H1 (cell line): ENCODE measurements around the gene POLG. TPM values are rescaled to one million over a fixed set of nuclear protein-coding genes. Genes with fewer than 3 reads are reported as not detected.

Source experiments
- CTCF ChIA-PET: fragments of 300-600 bp; sonication (Branson Sonifier 250); formaldehyde crosslinking; loops from one replicate; lab custom pipeline; 2021; ENCODE audit not compliant: partially characterized antibody; lab: Charles Lee
- POLR2A ChIA-PET: fragments of 300-600 bp; sonication (Branson Sonifier 250); formaldehyde crosslinking; loops from one replicate; lab custom pipeline; 2021; ENCODE audit warnings: inconsistent platforms; ENCODE audit not compliant: partially characterized antibody; lab: Charles Lee
- DNase-seq, 2 experiments: peaks; one replicate each; pipeline versions ENCODE4 v3.0.0 to v3.0.0-alpha.2; 2010 to 2022; ENCODE audit warnings: low spot score in 2 of 2, low read depth in 1 of 2, mixed read lengths in 1 of 2
- FAIRE-seq: peaks from 2 replicates; lab custom pipeline; 2011; peaks lifted over from hg19 to GRCh38; lab: Jason Lieb, UNC
- H2AFZ ChIP-seq: 2 replicates; pipeline ENCODE4 v1.8.1; 2012; ENCODE audit warnings: low read length, inconsistent platforms
- H2AK5ac ChIP-seq: 2 replicates; pipeline ENCODE4 v1.6.1; 2013; ENCODE audit warnings: low read depth, low read length
- H2BK120ac ChIP-seq: replicated peaks from 2 replicates; pipeline ENCODE3; 2013; ENCODE audit warnings: low read depth, low read length, inconsistent platforms
- H2BK12ac ChIP-seq: 2 replicates; pipeline ENCODE4 v1.6.1; 2013; ENCODE audit warnings: low read depth, low read length
- H2BK15ac ChIP-seq: 2 replicates; pipeline ENCODE4 v1.6.1; 2013; ENCODE audit warnings: low read length
- H2BK20ac ChIP-seq: 2 replicates; pipeline ENCODE4 v1.6.1; 2013; ENCODE audit warnings: low read length
- H2BK5ac ChIP-seq: 2 replicates; pipeline ENCODE4 v1.6.1; 2013; ENCODE audit warnings: low read depth, low read length
- H3K14ac ChIP-seq: 2 replicates; pipeline ENCODE4 v1.6.1; 2013; ENCODE audit warnings: inconsistent platforms; ENCODE audit not compliant: insufficient read length
- H3K18ac ChIP-seq: 2 replicates; pipeline ENCODE4 v1.6.1; 2013; ENCODE audit warnings: low read length; ENCODE audit errors: extremely low read depth
- H3K23ac ChIP-seq: 2 replicates; pipeline ENCODE4 v1.6.1; 2013; ENCODE audit warnings: inconsistent platforms; ENCODE audit not compliant: insufficient read length
- H3K23me2 ChIP-seq: 2 replicates; pipeline ENCODE4 v1.6.1; 2013; ENCODE audit warnings: low read depth, low read length
- H3K27ac ChIP-seq: 2 replicates; pipeline ENCODE4 v1.6.1; 2011; ENCODE audit warnings: low read depth, low read length, inconsistent platforms
- H3K27me3 ChIP-seq, 4 experiments: replicated peaks in 1 of 4; 1 replicate in 1 of 4; 2 replicates in 3 of 4; pipeline versions ENCODE4 v1.6.1 to v1.8.1; 2011 to 2013; ENCODE audit warnings: low read length in 3 of 4, mild to moderate bottlenecking in 3 of 4, inconsistent platforms in 2 of 4, mixed read lengths in 2 of 4, moderate library complexity in 1 of 4; ENCODE audit not compliant: control insufficient read depth in 3 of 4, insufficient read depth in 3 of 4; ENCODE audit errors: extremely low read depth in 1 of 4
- H3K36me3 ChIP-seq, 4 experiments: 2 replicates each; pipeline versions ENCODE4 v1.6.1 to v1.8.1; 2011 to 2013; ENCODE audit warnings: mild to moderate bottlenecking in 4 of 4, low read length in 3 of 4, moderate library complexity in 2 of 4, control low read depth in 1 of 4, inconsistent platforms in 1 of 4; ENCODE audit not compliant: insufficient read depth in 4 of 4, control insufficient read depth in 2 of 4
- H3K4ac ChIP-seq: replicated peaks from 2 replicates; pipeline ENCODE3; 2013; ENCODE audit warnings: low read length, low read depth, mixed read lengths, inconsistent platforms; ENCODE audit not compliant: insufficient read length
- H3K4me1 ChIP-seq, 4 experiments: replicated peaks in 1 of 4; 1 replicate in 1 of 4; 2 replicates in 3 of 4; pipeline versions ENCODE4 v1.6.1 to v1.8.1; 2011 to 2013; ENCODE audit warnings: low read length in 3 of 4, inconsistent platforms in 2 of 4, mixed read lengths in 1 of 4; ENCODE audit not compliant: insufficient read depth in 4 of 4, control insufficient read depth in 3 of 4
- H3K4me2 ChIP-seq, 2 experiments: 2 replicates each; pipeline versions ENCODE4 v1.6.1 to v1.8.1; 2011 to 2013; ENCODE audit warnings: low read depth in 2 of 2, low read length in 2 of 2, control low read depth in 1 of 2, inconsistent platforms in 1 of 2, mild to moderate bottlenecking in 1 of 2; ENCODE audit not compliant: insufficient read depth in 1 of 2
- H3K4me3 ChIP-seq, 4 experiments: fragments of 200-600, 300-600 bp in 1 of 4; sonication (generic), shearing (Covaris generic), sonication (Bioruptor Twin) in 1 of 4; 2 replicates each; pipeline versions ENCODE4 v1.5.1 to v1.8.1; 2011 to 2016; ENCODE audit warnings: low read length in 4 of 4, low read depth in 3 of 4, control low read depth in 2 of 4, inconsistent platforms in 2 of 4, mild to moderate bottlenecking in 2 of 4, mixed read lengths in 1 of 4, moderate library complexity in 1 of 4; ENCODE audit not compliant: insufficient read depth in 2 of 4; ENCODE audit errors: extremely low read depth in 1 of 4
- H3K56ac ChIP-seq: replicated peaks from 2 replicates; pipeline ENCODE3; 2013; ENCODE audit warnings: low read depth, mild to moderate bottlenecking, mixed read lengths, low read length, inconsistent platforms; ENCODE audit not compliant: insufficient read length
- H3K79me1 ChIP-seq: 2 replicates; pipeline ENCODE4 v1.6.1; 2013; ENCODE audit warnings: low read depth, low read length, control low read depth
- H3K79me2 ChIP-seq, 2 experiments: 2 replicates each; pipeline versions ENCODE4 v1.6.1 to v1.8.1; 2012 to 2013; ENCODE audit warnings: low read length in 2 of 2, mild to moderate bottlenecking in 2 of 2, inconsistent platforms in 1 of 2; ENCODE audit not compliant: insufficient read depth in 2 of 2, control insufficient read depth in 1 of 2
- H3K9ac ChIP-seq, 4 experiments: replicated peaks in 1 of 4; 1 replicate in 1 of 4; 2 replicates in 3 of 4; pipeline versions ENCODE4 v1.6.1 to v1.8.1; 2011 to 2013; ENCODE audit warnings: low read depth in 3 of 4, low read length in 3 of 4, control low read depth in 2 of 4, mild to moderate bottlenecking in 2 of 4, moderate library complexity in 2 of 4, inconsistent platforms in 1 of 4; ENCODE audit errors: extremely low read depth in 1 of 4
- H3K9me3 ChIP-seq, 2 experiments: 2 replicates each; pipeline versions ENCODE4 v1.6.1 to v1.8.1; 2012 to 2013; ENCODE audit warnings: mild to moderate bottlenecking in 2 of 2, moderate library complexity in 2 of 2, control low read depth in 1 of 2, inconsistent platforms in 1 of 2, low read depth in 1 of 2, low read length in 1 of 2, mixed read lengths in 1 of 2; ENCODE audit not compliant: insufficient read depth in 2 of 2
- H4K20me1 ChIP-seq, 2 experiments: replicated peaks in 1 of 2; 2 replicates each; pipeline versions ENCODE3 to v1.8.1; 2011 to 2013; ENCODE audit warnings: inconsistent platforms in 2 of 2, low read length in 2 of 2, mild to moderate bottlenecking in 1 of 2; ENCODE audit not compliant: insufficient read depth in 2 of 2, control insufficient read depth in 1 of 2
- H4K5ac ChIP-seq: 2 replicates; pipeline ENCODE4 v1.6.1; 2013; ENCODE audit warnings: low read length, low read depth, mixed read lengths, inconsistent platforms; ENCODE audit not compliant: insufficient read length
- H4K8ac ChIP-seq: 2 replicates; pipeline ENCODE4 v1.8.0; 2013; ENCODE audit warnings: mild to moderate bottlenecking, moderate library complexity, low read length, inconsistent platforms; ENCODE audit not compliant: insufficient read depth; ENCODE audit errors: extremely low read depth
- H4K91ac ChIP-seq: replicated peaks from 2 replicates; pipeline ENCODE3; 2013; ENCODE audit warnings: low read length, mixed read lengths, inconsistent platforms; ENCODE audit not compliant: insufficient read length
- ASH2L ChIP-seq: fragments of 200-600, 300-600 bp; sonication (generic); IDR thresholded peaks from one replicate; pipeline ENCODE4 v1.7.1; 2017; ENCODE audit warnings: low read length
- BRCA1 ChIP-seq: IDR thresholded peaks from 2 replicates; pipeline ENCODE4 v1.6.1; 2012; ENCODE audit warnings: low read depth, low read length, improper control_type of control experiment
- CBX5 ChIP-seq: fragments of 300-800, 300-1000 bp; sonication (generic); IDR thresholded peaks from 2 replicates; pipeline ENCODE4 v1.7.1; 2016; ENCODE audit warnings: antibody characterized with exemption, low read length, low read depth
- CBX8 ChIP-seq: fragments of 300-800, 300-1000 bp; sonication (generic); IDR thresholded peaks from 2 replicates; pipeline ENCODE4 v1.7.1; 2016; ENCODE audit warnings: low read depth, low read length, borderline replicate concordance
- CTBP2 ChIP-seq: IDR thresholded peaks from 2 replicates; pipeline ENCODE4 v1.7.0; 2011; ENCODE audit warnings: borderline replicate concordance, mild to moderate bottlenecking, moderate library complexity, mixed read lengths, low read length; ENCODE audit not compliant: insufficient read depth, insufficient read length
- EGR1 ChIP-seq: IDR thresholded peaks from 2 replicates; pipeline ENCODE4 v1.6.1; 2011; ENCODE audit warnings: low read depth, low read length, borderline replicate concordance
- KDM4A ChIP-seq: IDR thresholded peaks from one replicate; pipeline ENCODE4 v1.7.1; 2012; ENCODE audit warnings: low read depth, mild to moderate bottlenecking, moderate library complexity, low read length, inconsistent platforms; ENCODE audit not compliant: severe bottlenecking
- POLR2A ChIP-seq, 2 experiments: IDR thresholded peaks; 1 replicate in 1 of 2; 2 replicates in 1 of 2; pipeline ENCODE4 v1.6.1; 2011; ENCODE audit warnings: low read depth in 2 of 2, low read length in 2 of 2, mild to moderate bottlenecking in 2 of 2; ENCODE audit errors: control extremely low read depth in 1 of 2
- SIN3A ChIP-seq, 2 experiments: IDR thresholded peaks in 1 of 2; conservative IDR thresholded peaks in 1 of 2; 2 replicates each; pipeline ENCODE4 v1.6.1; 2011 to 2012; ENCODE audit warnings: low read length in 2 of 2, improper control_type of control experiment in 1 of 2, low read depth in 1 of 2, mild to moderate bottlenecking in 1 of 2
- TAF7 ChIP-seq: optimal IDR thresholded peaks from 2 replicates; pipeline ENCODE3; 2011; ENCODE audit warnings: low read depth, mild to moderate bottlenecking, inconsistent platforms, low read length, moderate library complexity, borderline replicate concordance
- WGBS, 2 experiments: shearing (Covaris generic) in 1 of 2; methylation state at CpG; one replicate each; pipeline versions ENCODE4 v1.1.6 to v1.1.7; 2013 to 2015; ENCODE audit warnings: low lambda C conversion rate in 2 of 2, mixed read lengths in 2 of 2, inconsistent platforms in 1 of 2, low coverage in 1 of 2, missing lambda C conversion rate in 1 of 2; ENCODE audit not compliant: insufficient replicate concordance in 2 of 2, insufficient coverage in 1 of 2, insufficient read length in 1 of 2; ENCODE audit errors: extremely low coverage in 1 of 2, missing lambda C conversion rate in 1 of 2; 5-methylcytosine and 5-hydroxymethylcytosine counted together
- polyA plus RNA-seq, 7 experiments: library from polyadenylated mRNA; depleted of rRNA in 3 of 7; stranded (reverse) in 5 of 7; unstranded in 2 of 7; fragments of >200 nt in 5 of 7; fragments of 200-250 nt in 2 of 7; gene quantifications; 1 replicate in 5 of 7; 2 replicates in 1 of 7; 4 replicates in 1 of 7; pipeline versions ENCODE4 v1.2.1 to v1.2.3, GENCODE V29; 2011 to 2013; ENCODE audit warnings: missing spikeins in 2 of 7, mixed read lengths in 2 of 7
- total RNA-seq: library from RNA; stranded (reverse); fragmentation: NEBNext Ultra II Directional; extraction: Animal tissue kit (Norgen Biotek cat#: 25700); gene quantifications from 2 replicates; pipeline ENCODE4 v1.2.1, GENCODE V29; 2021
- TF ChIP-seq, protein P1 (sequence below): IDR thresholded peaks from 2 replicates; pipeline ENCODE4 v1.6.1; 2012; ENCODE audit warnings: low read length, inconsistent platforms

The POLG gene
- total and polyA plus RNA-seq, 2 of the 8 experiments (the other 6 are each of a cell fraction or from before 2014, with no cell fraction given): 14.8 to 52.3 TPM

DNA sequence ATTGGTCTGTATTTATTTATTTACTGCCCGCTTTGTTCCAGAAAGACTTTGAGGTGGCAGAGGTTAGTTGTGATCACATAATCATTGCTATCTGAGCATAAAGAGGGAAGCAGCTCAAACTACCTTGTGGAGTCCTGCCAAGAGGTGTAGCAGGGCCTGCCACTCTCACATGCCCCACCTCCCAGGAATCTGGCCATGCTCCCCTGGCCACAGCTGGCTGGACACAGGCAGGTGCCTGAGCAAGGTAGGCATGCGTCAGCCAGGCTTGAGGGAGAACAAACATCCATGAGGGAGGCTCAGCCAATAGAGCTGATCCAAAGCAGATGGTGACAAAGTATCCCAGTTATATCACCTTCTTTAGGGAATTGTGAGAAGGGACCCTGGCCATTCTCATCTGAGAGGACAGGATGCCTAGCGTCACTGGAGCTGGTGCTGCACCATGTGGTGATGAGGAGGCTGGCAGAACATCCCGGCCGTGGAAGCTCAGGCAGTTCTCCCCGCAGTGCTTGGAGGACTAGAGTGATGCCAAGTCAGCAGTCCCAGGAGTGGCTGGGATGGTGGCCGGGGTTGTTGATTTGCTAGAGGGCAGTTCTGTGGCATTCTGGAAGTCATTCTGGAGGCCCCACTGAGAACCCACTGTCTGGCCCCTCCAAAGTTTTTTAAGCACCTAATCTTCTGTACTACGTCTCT, 6.8 kb upstream of the POLG start:
- CTCF ChIA-PET: interaction anchor here (0.8 to 1.2 kb wide), 5 partner anchors 10 to 318 kb away, joined by 3 to 4 read pairs (median 3); no protein-coding TSS in a partner anchor
- TF ChIP-seq ASH2L (no peak), EGR1 (no peak), TAF7 (no peak), CTBP2 (no peak), CBX5 (no peak), POLR2A (IDR thresholded peaks at IDR 0.05; ENCODE audit: control extremely low read depth in 1 of 2, low read depth in 2 of 2, low read length in 2 of 2) (no peak), SIN3A (conservative IDR thresholded peaks at IDR 0.05 in 1 of 2, IDR thresholded peaks at IDR 0.05 in 1 of 2; ENCODE audit: low read depth in 1 of 2, low read length in 2 of 2) (no peak), BRCA1 (no peak), KDM4A (no peak), CBX8 (no peak)
- TF ChIP-seq, protein P1, sequence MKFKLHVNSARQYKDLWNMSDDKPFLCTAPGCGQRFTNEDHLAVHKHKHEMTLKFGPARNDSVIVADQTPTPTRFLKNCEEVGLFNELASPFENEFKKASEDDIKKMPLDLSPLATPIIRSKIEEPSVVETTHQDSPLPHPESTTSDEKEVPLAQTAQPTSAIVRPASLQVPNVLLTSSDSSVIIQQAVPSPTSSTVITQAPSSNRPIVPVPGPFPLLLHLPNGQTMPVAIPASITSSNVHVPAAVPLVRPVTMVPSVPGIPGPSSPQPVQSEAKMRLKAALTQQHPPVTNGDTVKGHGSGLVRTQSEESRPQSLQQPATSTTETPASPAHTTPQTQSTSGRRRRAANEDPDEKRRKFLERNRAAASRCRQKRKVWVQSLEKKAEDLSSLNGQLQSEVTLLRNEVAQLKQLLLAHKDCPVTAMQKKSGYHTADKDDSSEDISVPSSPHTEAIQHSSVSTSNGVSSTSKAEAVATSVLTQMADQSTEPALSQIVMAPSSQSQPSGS: no peak

More for the DNA sequence above, 6.8 kb upstream of the POLG start:
- no peaks in the 10 kb centered on the region for H3K9me3 ChIP-seq
- 89% methylated on average over 8 of the region's 8 CpGs; no CpG with 5 or more reads in 1 of the 2 experiments for WGBS, 2 experiments
- no peaks in the 10 kb centered on the region for H4K20me1 ChIP-seq
- H4K5ac ChIP-seq: no peak overlapping the region
- H2AK5ac ChIP-seq: no peak overlapping the region
- H2BK12ac ChIP-seq: no peak overlapping the region; the same call in 1 of the 2 replicates
- POLR2A ChIA-PET: interaction anchor here (1.0 to 1.7 kb wide), 2 partner anchors 23 to 155 kb away, joined by 4 read pairs; partner anchors contain the start of gene RHCG
- no peak overlapping the region for H3K56ac ChIP-seq
- H3K79me2 ChIP-seq: no peaks in the 10 kb centered on the region
- no peak overlapping the region for H3K27ac ChIP-seq
- H3K14ac ChIP-seq: no peak overlapping the region
- H3K4me1 ChIP-seq: peaks cover 0 to 4% (median 3%) of the 10 kb centered on the region in 4 experiments; a peak in 4 of 7 replicates
- no peak overlapping the region for H3K18ac ChIP-seq
- no peaks in the 10 kb centered on the region for H3K36me3 ChIP-seq
- no peak overlapping the region for H3K4me2 ChIP-seq
- H3K23me2 ChIP-seq: no peaks in the 10 kb centered on the region
- H2BK20ac ChIP-seq: no peak overlapping the region
- no peak overlapping the region for H2BK120ac ChIP-seq
- H4K91ac ChIP-seq: no peak overlapping the region
- FAIRE-seq (no peak), DNase-seq (no peak)
- H2BK15ac ChIP-seq: no peak overlapping the region
- H3K4ac ChIP-seq: no peak overlapping the region
- no peak overlapping the region for H3K23ac ChIP-seq
- H2BK5ac ChIP-seq: no peak overlapping the region
- H3K79me1 ChIP-seq: no peaks in the 10 kb centered on the region
- peaks cover 0 to 4% (median 2%) of the 10 kb centered on the region in 4 experiments; a peak in 2 of 7 replicates for H3K27me3 ChIP-seq
- no peak overlapping the region for H3K9ac ChIP-seq
- no peak overlapping the region for H2AFZ ChIP-seq
- H3K4me3 ChIP-seq: no peak overlapping the region
- no peak overlapping the region for H4K8ac ChIP-seq
